Body of pancreas (tissue), 4 donors: ENCODE data around the gene TBCK.

ENCODE experiments used
- CTCF ChIP-seq, 7 experiments: fragments of 450-650 bp in 4 of 7; fragments of 200-600 bp in 3 of 7; sonication (generic) in 3 of 7; IDR thresholded peaks; one replicate each; pipeline ENCODE4 v1.5.1; 2016 to 2019; ENCODE audit warnings: antibody characterized with exemption in 7 of 7
- POLR2A ChIP-seq, 3 donors: fragments of 450-650 bp; IDR thresholded peaks; one replicate each; pipeline ENCODE4 v1.6.1; 2016; ENCODE audit warnings: antibody characterized with exemption in 3 of 3, mild to moderate bottlenecking in 2 of 3

GRCh38 chr4:106329041-106329618 lies 13.1 kb upstream of the TBCK start:
- peak in 6 of 7 experiments; percentile 21 to 51 (median 30) for TF ChIP-seq CTCF (IDR thresholded peaks at IDR 0.05)
- no peak for TF ChIP-seq POLR2A (IDR thresholded peaks at IDR 0.05)
